Keratinocyte (primary cell): ENCODE data around the gene TEX26.

Experiments used
- CTCF ChIP-seq, 3 experiments: IDR thresholded peaks in 1 of 3; conservative IDR thresholded peaks in 1 of 3; optimal IDR thresholded peaks in 1 of 3; 2 replicates in 2 of 3; 3 replicates in 1 of 3; pipeline versions ENCODE3 to v1.5.1; 2011; ENCODE audit warnings: low read length in 3 of 3, mild to moderate bottlenecking in 3 of 3, moderate library complexity in 2 of 3, control low read depth in 1 of 3, inconsistent platforms in 1 of 3; ENCODE audit not compliant: insufficient read depth in 2 of 3; ENCODE audit errors: extremely low read depth in 1 of 3
- EZH2 ChIP-seq: IDR thresholded peaks from one replicate; pipeline ENCODE4 v1.6.1; 2012; ENCODE audit warnings: inconsistent platforms, mild to moderate bottlenecking, low read length, moderate library complexity

- no peak for TF ChIP-seq CTCF (optimal IDR thresholded peaks at IDR 0.05 in 1 of 3, IDR thresholded peaks at IDR 0.05 in 1 of 3, conservative IDR thresholded peaks at IDR 0.05 in 1 of 3; ENCODE audit: extremely low read depth in 1 of 3, insufficient read depth in 2 of 3, low read length in 3 of 3)
- TF ChIP-seq EZH2, result no peak
Measured at GRCh38 chr13:31020996-31021395, 88.5 kb downstream of the TEX26 start.
